HG03025 (cell line): ENCODE data around the gene TMEM255A.

Experiments used
- ATAC-seq: cut with Tn5 transposase; IDR thresholded peaks from one replicate; pipeline ENCODE4 v1.9.1; 2021; ENCODE audit warnings: mild to moderate bottlenecking, moderate library complexity; ENCODE audit not compliant: unreplicated experiment, low FRiP score

The TMEM255A gene

GRCh38 chrX:120308959-120309872 lies 2.0 kb downstream of the TMEM255A start:
- ATAC-seq: peak; percentile 83

- ATAC-seq: no peak
Observed at GRCh38 chrX:120308558-120308957, 2.7 kb downstream of the TMEM255A start.

GRCh38 chrX:120306630-120307029 lies 4.6 kb downstream of the TMEM255A start:
- ATAC-seq: no peak

- ATAC-seq: no peak
Observed at GRCh38 chrX:120305531-120306141, 5.6 kb downstream of the TMEM255A start.

- no peak for ATAC-seq
Observed at GRCh38 chrX:120304256-120304655, 7.0 kb downstream of the TMEM255A start.

GRCh38 chrX:120302434-120302833 lies 8.8 kb downstream of the TMEM255A start:
- peak; percentile 81 for ATAC-seq

GRCh38 chrX:120301960-120302359 lies 9.3 kb downstream of the TMEM255A start:
- ATAC-seq: no peak

- no peak for ATAC-seq
Observed at GRCh38 chrX:120301497-120301896, 9.8 kb downstream of the TMEM255A start.

- no peak for ATAC-seq
Observed at GRCh38 chrX:120299928-120300327, 11.3 kb downstream of the TMEM255A start.

GRCh38 chrX:120297923-120298322 lies 13.3 kb downstream of the TMEM255A start:
- no peak for ATAC-seq

GRCh38 chrX:120294651-120295050 lies 16.6 kb downstream of the TMEM255A start:
- no peak for ATAC-seq

GRCh38 chrX:120293015-120293414 lies 18.2 kb downstream of the TMEM255A start:
- no peak for ATAC-seq

- no peak for ATAC-seq
Observed at GRCh38 chrX:120291211-120291610, 20.1 kb downstream of the TMEM255A start.

- ATAC-seq: no peak
Observed at GRCh38 chrX:120290107-120290506, 21.2 kb downstream of the TMEM255A start.

GRCh38 chrX:120287513-120288112 lies 23.6 kb downstream of the TMEM255A start:
- ATAC-seq: no peak

- ATAC-seq: no peak
Observed at GRCh38 chrX:120286733-120287512, 24.3 kb downstream of the TMEM255A start.

- no peak for ATAC-seq
Observed at GRCh38 chrX:120282697-120283096, 28.6 kb downstream of the TMEM255A start.

- ATAC-seq: no peak
Observed at GRCh38 chrX:120281761-120282160, 29.5 kb downstream of the TMEM255A start.

GRCh38 chrX:120281021-120281624 lies 30.1 kb downstream of the TMEM255A start:
- no peak for ATAC-seq

- no peak for ATAC-seq
Observed at GRCh38 chrX:120274958-120275357, 36.3 kb downstream of the TMEM255A start.
